ENCODE measurements around the gene RBMX.

RBMX gene

DNA sequence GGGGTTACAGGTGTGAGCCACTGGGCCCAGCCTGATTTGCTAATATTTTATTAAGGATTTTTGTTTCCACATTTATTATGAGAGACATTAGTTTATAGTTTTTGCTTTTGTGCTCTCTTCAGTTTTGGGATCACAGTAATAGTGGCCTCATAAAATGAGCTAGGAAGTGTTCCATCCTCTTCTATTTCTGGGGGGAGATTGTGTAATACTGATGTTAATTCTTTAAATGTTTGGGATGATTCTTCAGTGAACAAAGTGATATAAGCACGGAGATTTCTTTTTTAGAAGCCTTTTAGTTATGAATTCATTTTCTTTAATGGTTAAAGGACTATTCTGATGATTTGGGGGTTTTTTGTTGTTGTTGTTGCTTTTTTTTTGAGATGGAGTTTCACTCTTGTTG is 41.3 kb downstream of the RBMX start:
- no peak for DNase-seq (ENCODE audit: low read depth, low spot score)

DNA sequence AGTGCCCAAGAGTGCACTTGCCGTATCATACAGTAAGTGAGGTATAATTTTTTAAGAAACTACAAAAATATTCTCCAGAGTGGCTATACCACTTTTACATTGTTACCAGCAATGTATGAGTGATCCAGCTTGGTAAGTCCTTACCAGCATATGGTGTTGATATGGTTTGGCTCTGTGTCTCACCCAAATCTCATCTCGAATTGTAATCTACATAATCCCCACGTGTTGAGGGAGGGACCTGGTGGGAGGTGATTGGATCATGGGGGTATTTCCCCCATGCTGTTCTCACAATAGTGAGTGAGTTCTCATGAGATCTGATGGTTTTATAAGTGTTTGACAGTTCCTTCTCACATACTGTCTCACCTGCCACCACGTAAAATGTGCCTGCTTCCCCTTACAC is 44.8 kb downstream of the RBMX start:
- DNase-seq (ENCODE audit: low read depth, low spot score): no peak

DNA sequence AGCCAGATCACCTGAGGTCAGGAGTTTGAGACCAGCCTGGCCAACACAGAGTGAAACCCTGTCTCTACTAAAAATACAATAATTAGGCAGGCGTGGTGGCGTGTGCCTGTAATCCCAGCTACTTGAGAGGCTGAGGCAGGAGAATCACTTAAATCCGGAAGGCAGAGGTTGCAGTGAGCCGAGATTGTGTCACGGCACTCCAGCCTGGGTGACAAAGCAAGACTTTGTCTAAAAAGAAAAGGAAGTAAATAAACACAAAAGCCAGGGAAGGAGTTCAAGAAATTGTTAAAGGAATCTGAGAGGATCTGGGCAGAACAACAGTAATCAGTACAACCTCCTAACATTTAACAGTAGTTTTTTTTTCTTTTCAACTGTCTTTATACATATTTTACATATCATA is 51.1 kb downstream of the RBMX start:
- DNase-seq (ENCODE audit: low read depth, low spot score): no peak

DNA sequence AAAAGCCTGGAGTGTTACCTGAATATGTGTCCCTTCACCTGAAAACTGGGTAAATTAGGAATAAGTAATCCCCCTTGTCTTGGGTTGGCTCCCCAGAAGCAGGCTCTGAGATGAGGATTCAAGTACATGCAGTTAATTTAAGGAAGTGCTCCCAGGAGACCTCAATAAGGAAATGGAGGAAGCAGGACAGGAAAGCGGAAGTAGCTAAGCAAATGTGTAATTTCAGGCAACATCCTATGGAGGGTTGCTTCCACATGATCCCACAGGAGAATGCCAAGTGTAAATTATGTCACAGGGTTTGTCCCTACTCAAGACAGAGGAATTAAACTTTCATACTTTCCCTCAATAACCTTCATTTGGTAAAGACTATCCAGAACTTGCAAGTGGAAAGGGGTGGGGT is 51.7 kb downstream of the RBMX start:
- DNase-seq (ENCODE audit: low read depth, low spot score): no peak

DNA sequence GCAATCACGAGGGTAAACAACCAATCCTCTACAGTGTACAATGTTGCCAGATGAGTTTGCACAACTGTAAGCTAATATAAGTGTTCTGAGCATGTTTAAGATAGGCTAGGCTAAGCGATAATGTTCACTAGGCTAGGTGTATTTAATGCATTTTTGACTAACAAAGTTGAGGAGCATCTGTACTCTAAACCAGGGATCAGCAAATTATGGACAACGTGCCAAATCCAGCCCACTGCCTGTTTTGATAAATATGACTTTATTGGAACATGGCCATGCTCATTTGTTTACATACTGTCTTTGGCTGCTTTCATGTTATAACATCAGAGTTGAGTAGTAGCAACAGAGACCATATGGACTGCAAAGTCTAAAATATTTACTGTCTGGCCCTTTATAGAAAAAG is 53.5 kb downstream of the RBMX start:
- DNase-seq (ENCODE audit: low read depth, low spot score): no peak

DNA sequence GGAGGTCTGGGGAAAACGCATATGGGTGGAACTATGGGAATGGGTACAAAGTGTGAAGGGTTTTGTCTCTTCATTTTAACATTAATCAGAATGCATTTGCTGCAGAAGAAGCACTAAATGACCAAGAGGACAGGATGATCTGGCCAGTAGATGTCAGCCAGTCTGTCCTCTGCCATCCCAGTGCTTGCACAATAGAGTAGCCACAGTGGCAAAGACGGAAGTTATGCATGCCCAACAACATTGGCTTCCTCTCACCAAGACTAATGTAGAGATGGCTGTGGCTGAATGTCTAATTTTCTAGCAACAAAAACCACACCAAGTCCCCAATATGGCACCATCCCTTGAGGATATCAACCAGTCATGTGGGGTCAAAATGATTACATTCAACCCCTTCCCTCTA is 54.8 kb downstream of the RBMX start:
- no peak for DNase-seq (ENCODE audit: low read depth, low spot score)
